SK-N-SH (cell line): Measurements from ENCODE around the gene LRRC58. TPM values are rescaled to one million over a fixed set of nuclear protein-coding genes. Genes with fewer than 3 reads are reported as not detected.

ENCODE experiments used
- CTCF ChIA-PET: fragments of 300-600, 350-600 bp; formaldehyde crosslinking; extraction: SDS; loops from one replicate; lab custom pipeline; 2021; lab: Yijun Ruan, JAX
- POLR2A ChIA-PET: fragments of 350-600 bp; sonication (Branson Sonifier 250); formaldehyde crosslinking; extraction: SDS; loops from one replicate; lab custom pipeline; 2020; ENCODE audit warnings: antibody characterized with exemption, inconsistent platforms; lab: Yijun Ruan, JAX
- DNase-seq: peaks from one replicate; pipeline ENCODE4 v3.0.0; 2012
- H2AFZ ChIP-seq: fragments of 200-600 bp; sonication (generic); 2 replicates; pipeline ENCODE4 v1.8.1; 2016; ENCODE audit warnings: antibody characterized with exemption, mild to moderate bottlenecking, low read depth
- H3F3A ChIP-seq: fragments of 200-600 bp; sonication (generic); replicated peaks from 2 replicates; pipeline ENCODE3; 2016; ENCODE audit warnings: antibody characterized with exemption, mild to moderate bottlenecking; ENCODE audit not compliant: insufficient read depth
- H3K27ac ChIP-seq, 2 experiments: fragments of 200-500 bp in 1 of 2; fragments of 200-600 bp in 1 of 2; sonication (Bioruptor generic) in 1 of 2; sonication (generic), shearing (Covaris generic) in 1 of 2; 2 replicates each; pipeline versions ENCODE4 v1.5.1 to v1.6.1; 2014 to 2016; ENCODE audit warnings: low read depth in 2 of 2, inconsistent platforms in 1 of 2, low read length in 1 of 2, mild to moderate bottlenecking in 1 of 2, mixed read lengths in 1 of 2
- H3K27me3 ChIP-seq: fragments of 200-600 bp; sonication (generic), shearing (Covaris generic); 2 replicates; pipeline ENCODE4 v1.6.1; 2016; ENCODE audit warnings: mixed run types; ENCODE audit not compliant: insufficient read depth
- H3K36me3 ChIP-seq, 2 experiments: fragments of 200-500 bp in 1 of 2; fragments of 200-600 bp in 1 of 2; sonication (Bioruptor generic) in 1 of 2; sonication (generic) in 1 of 2; replicated peaks in 1 of 2; 2 replicates each; pipeline versions ENCODE3 to v1.5.1; 2014 to 2016; ENCODE audit warnings: low read length in 1 of 2, mild to moderate bottlenecking in 1 of 2; ENCODE audit not compliant: insufficient read depth in 2 of 2, control insufficient read depth in 1 of 2
- H3K4me1 ChIP-seq, 2 experiments: fragments of 200-500 bp in 1 of 2; fragments of 200-600 bp in 1 of 2; sonication (Bioruptor generic) in 1 of 2; sonication (generic), shearing (Covaris generic) in 1 of 2; 2 replicates each; pipeline versions ENCODE4 v1.5.1 to v1.6.1; 2014 to 2016; ENCODE audit warnings: low read depth in 1 of 2, low read length in 1 of 2, mixed run types in 1 of 2; ENCODE audit not compliant: insufficient read depth in 2 of 2, control insufficient read depth in 1 of 2
- H3K4me2 ChIP-seq: fragments of 200-600 bp; sonication (generic), shearing (Covaris generic); 2 replicates; pipeline ENCODE4 v1.6.1; 2017; ENCODE audit warnings: mixed run types
- H3K4me3 ChIP-seq, 2 experiments: fragments of 200-500 bp in 1 of 2; fragments of 200-600 bp in 1 of 2; sonication (Bioruptor generic) in 1 of 2; sonication (generic), shearing (Covaris generic) in 1 of 2; 2 replicates each; pipeline versions ENCODE4 v1.5.1 to v1.8.1; 2014 to 2016; ENCODE audit warnings: low read depth in 2 of 2, inconsistent platforms in 1 of 2, low read length in 1 of 2, mild to moderate bottlenecking in 1 of 2, mixed read lengths in 1 of 2, moderate library complexity in 1 of 2
- H3K79me2 ChIP-seq: fragments of 200-600 bp; sonication (generic); 2 replicates; pipeline ENCODE4 v1.8.1; 2017; ENCODE audit warnings: mild to moderate bottlenecking; ENCODE audit not compliant: insufficient read depth
- H3K9ac ChIP-seq: fragments of 200-600 bp; sonication (generic); 2 replicates; pipeline ENCODE4 v1.6.1; 2017; ENCODE audit warnings: mixed run types
- H3K9me2 ChIP-seq: fragments of 200-600 bp; sonication (generic); 2 replicates; pipeline ENCODE4 v1.6.1; 2017; ENCODE audit warnings: mixed run types
- H3K9me3 ChIP-seq: fragments of 200-600 bp; sonication (generic); 2 replicates; pipeline ENCODE4 v1.6.1; 2017; ENCODE audit warnings: mixed run types, mild to moderate bottlenecking, moderate library complexity
- H4K20me1 ChIP-seq: fragments of 200-600 bp; sonication (generic); 2 replicates; pipeline ENCODE4 v1.6.1; 2017; ENCODE audit warnings: mild to moderate bottlenecking, mixed run types; ENCODE audit not compliant: insufficient read depth
- CHD2 ChIP-seq: fragments of 150-350 bp; IDR thresholded peaks from 2 replicates; pipeline ENCODE4 v1.6.1; 2018; ENCODE audit warnings: low read length; ENCODE audit not compliant: partially characterized antibody
- CTCF ChIP-seq: fragments of 200-600 bp; sonication (generic); IDR thresholded peaks from 2 replicates; pipeline ENCODE4 v1.6.1; 2017; ENCODE audit warnings: antibody characterized with exemption, mild to moderate bottlenecking, moderate library complexity
- EZH2phosphoT487 ChIP-seq: fragments of 200-600 bp; sonication (generic); IDR thresholded peaks from 2 replicates; pipeline ENCODE4 v1.6.1; 2017; ENCODE audit warnings: low read depth, mixed run types, mild to moderate bottlenecking, antibody characterized with exemption, moderate library complexity, borderline replicate concordance
- FOSL2 ChIP-seq: IDR thresholded peaks from 2 replicates; pipeline ENCODE4 v1.4.0; 2012; ENCODE audit warnings: low read depth, mild to moderate bottlenecking, moderate library complexity, borderline replicate concordance
- FOXJ3 ChIP-seq: sonication (generic); formaldehyde crosslinking; IDR thresholded peaks from 2 replicates; pipeline ENCODE4 v1.5.1; 2020; ENCODE audit warnings: mild to moderate bottlenecking, missing genetic modification reagents
- FOXM1 ChIP-seq: IDR thresholded peaks from 2 replicates; pipeline ENCODE4 v1.4.0; 2012; ENCODE audit warnings: low read depth, mild to moderate bottlenecking
- GATA2 ChIP-seq: sonication (generic); formaldehyde crosslinking; IDR thresholded peaks from 2 replicates; pipeline ENCODE4 v1.5.0; 2020; ENCODE audit warnings: mild to moderate bottlenecking, missing genetic modification reagents
- JUND ChIP-seq: IDR thresholded peaks from 2 replicates; pipeline ENCODE4 v1.4.0; 2012
- MAX ChIP-seq: IDR thresholded peaks from 2 replicates; pipeline ENCODE4 v1.4.0; 2012; ENCODE audit warnings: low read depth
- MXI1 ChIP-seq: IDR thresholded peaks from 2 replicates; pipeline ENCODE4 v1.6.1; 2012; ENCODE audit warnings: mild to moderate bottlenecking, low read depth, low read length, improper control_type of control experiment
- POLR2AphosphoS5 ChIP-seq: IDR thresholded peaks from 2 replicates; pipeline ENCODE4 v1.6.1; 2012; ENCODE audit warnings: low read depth, low read length
- RAD21 ChIP-seq: IDR thresholded peaks from 2 replicates; pipeline ENCODE4 v1.6.1; 2012; ENCODE audit warnings: mild to moderate bottlenecking, low read length
- REST ChIP-seq: IDR thresholded peaks from 2 replicates; pipeline ENCODE4 v1.6.1; 2012; ENCODE audit warnings: mild to moderate bottlenecking, low read depth, low read length, moderate library complexity
- RXRA ChIP-seq: IDR thresholded peaks from 2 replicates; pipeline ENCODE4 v1.4.0; 2012; ENCODE audit warnings: low read depth, mild to moderate bottlenecking, borderline replicate concordance
- SIN3A ChIP-seq: IDR thresholded peaks from 2 replicates; pipeline ENCODE4 v1.6.1; 2012; ENCODE audit warnings: low read depth, mild to moderate bottlenecking, low read length, moderate library complexity, borderline replicate concordance
- TEAD4 ChIP-seq: IDR thresholded peaks from 2 replicates; pipeline ENCODE4 v1.4.0; 2012; ENCODE audit warnings: mild to moderate bottlenecking, borderline replicate concordance; ENCODE audit not compliant: insufficient read depth
- USF1 ChIP-seq: IDR thresholded peaks from 2 replicates; pipeline ENCODE4 v1.4.0; 2012; ENCODE audit warnings: low read depth, borderline replicate concordance
- USF2 ChIP-seq: fragments of 150-350 bp; IDR thresholded peaks from 2 replicates; pipeline ENCODE4 v1.6.1; 2017; ENCODE audit warnings: antibody characterized with exemption, low read length, low read depth, borderline replicate concordance
- ZBTB33 ChIP-seq: IDR thresholded peaks from 2 replicates; pipeline ENCODE4 v1.4.0; 2012; ENCODE audit warnings: low read depth, borderline replicate concordance
- WGBS: methylation state at CpG from one replicate; pipeline ENCODE4 v1.1.6; 2017; ENCODE audit warnings: low lambda C conversion rate; 5-methylcytosine and 5-hydroxymethylcytosine counted together
- polyA plus RNA-seq, 3 experiments: library from polyadenylated mRNA; depleted of rRNA; stranded (reverse); fragments of >200 nt; gene quantifications; 2 replicates each; pipeline ENCODE4 v1.2.3, GENCODE V29; 2012

Gene LRRC58
- polyA plus RNA-seq, 1 of the 3 experiments (the other 2 are of a cell fraction): 5.8 TPM

GRCh38 chr3:120324190-120324589 is 25.0 kb downstream of the LRRC58 start:
- 95% methylated on average over 1 of the region's 1 CpG for WGBS

More at GRCh38 chr3:120324190-120324589, 25.0 kb downstream of the LRRC58 start:
- POLR2A ChIA-PET: no interaction called here
- Histone ChIP-seq H3F3A (peaks cover 5% of the 10 kb centered on the region), H4K20me1 (no peaks in the 10 kb centered on the region), H3K27me3 (no peaks in the 10 kb centered on the region), H3K9ac (no peak overlapping the region), H3K4me3 (no peak overlapping the region), H3K36me3 (peaks cover 24 to 40% of the 10 kb centered on the region in 2 experiments), H3K27ac (no peak overlapping the region), H2AFZ (no peak overlapping the region), H3K79me2 (no peaks in the 10 kb centered on the region), H3K4me2 (no peak overlapping the region), H3K9me2 (no peaks in the 10 kb centered on the region), H3K4me1 (no peaks in the 10 kb centered on the region), H3K9me3 (no peaks in the 10 kb centered on the region)
- CTCF ChIA-PET: no interaction called here
- TF ChIP-seq USF2 (no peak), JUND (no peak), FOXM1 (no peak), POLR2AphosphoS5 (no peak), EZH2phosphoT487 (no peak), ZBTB33 (no peak), FOXJ3 (no peak), CTCF (no peak), FOSL2 (no peak), RAD21 (no peak), RXRA (no peak), CHD2 (no peak), SIN3A (no peak), MXI1 (no peak), TEAD4 (no peak), MAX (no peak), GATA2 (CRISPR knock-in tag) (no peak), USF1 (no peak), REST (no peak)
- TF ChIP-seq, all 33 proteins: peak for 0
- no peak for DNase-seq
